CD4-positive, alpha-beta T cell treated with Interleukin-4 for 1 hour (primary cell): Measurements from ENCODE around the gene CLDN9.
A peak's percentile ranks its signal among the peaks of the same experiment; 100 is the strongest.

Source experiments
- DNase-seq, 2 donors: peaks; one replicate each; pipeline ENCODE4 v3.0.0-alpha.2; 2020 to 2022

CLDN9 gene

GRCh38 chr16:2999929-3000328, 12.8 kb upstream of the CLDN9 start:
- DNase-seq, result no peak

- no peak for DNase-seq
These were observed 12.2 kb upstream of the CLDN9 start for GRCh38 chr16:3000540-3000939.

- no peak for DNase-seq
These were observed 11.4 kb upstream of the CLDN9 start for GRCh38 chr16:3001316-3001715.

- peak; percentile 99 for DNase-seq
These were observed 9.0 kb upstream of the CLDN9 start for GRCh38 chr16:3003582-3004270.

GRCh38 chr16:3004319-3004718, 8.4 kb upstream of the CLDN9 start:
- DNase-seq, result no peak

- DNase-seq, result no peak
These were observed 7.9 kb upstream of the CLDN9 start for GRCh38 chr16:3004781-3005284.

- no peak for DNase-seq
These were observed 5.4 kb upstream of the CLDN9 start for GRCh38 chr16:3007059-3007956.

- DNase-seq, result peak; percentile 30 to 38
These were observed 4.6 kb upstream of the CLDN9 start for GRCh38 chr16:3007957-3008689.

- DNase-seq, result no peak
These were observed 4.1 kb upstream of the CLDN9 start for GRCh38 chr16:3008690-3009037.

GRCh38 chr16:3009568-3010390, 2.9 kb upstream of the CLDN9 start:
- DNase-seq, result no peak

GRCh38 chr16:3010510-3010909, 2.2 kb upstream of the CLDN9 start:
- no peak for DNase-seq

GRCh38 chr16:3012246-3012645, 477 bp upstream of the CLDN9 start:
- no peak for DNase-seq

- DNase-seq, result no peak
These were observed 798 bp downstream of the CLDN9 start for GRCh38 chr16:3013491-3013951.

GRCh38 chr16:3013998-3014690, 1.4 kb downstream of the CLDN9 start:
- no peak for DNase-seq

- no peak for DNase-seq
These were observed 2.2 kb downstream of the CLDN9 start for GRCh38 chr16:3014971-3015370.

- DNase-seq, result no peak
These were observed 3.3 kb downstream of the CLDN9 start for GRCh38 chr16:3015865-3016521.

GRCh38 chr16:3017344-3017743, 4.6 kb downstream of the CLDN9 start:
- DNase-seq, result no peak

- no peak for DNase-seq
These were observed 5.2 kb downstream of the CLDN9 start, which contains the start of gene CLDN6 for GRCh38 chr16:3017794-3018506. Gene CLDN6 (minus strand): TSS chr16:3018183. CDS start chr16:3016021, 2,162 bp downstream.

- DNase-seq, result no peak
These were observed 7.0 kb downstream of the CLDN9 start for GRCh38 chr16:3019594-3020246.

GRCh38 chr16:3020247-3020603, 7.5 kb downstream of the CLDN9 start, which contains the start of gene TNFRSF12A:
Gene TNFRSF12A (plus strand): TSS chr16:3020368. CDS start chr16:3020398, 30 bp downstream.
- DNase-seq, result peak; percentile 73 to 74
